Measurements from ENCODE around the gene NEDD8.
"Not testable (repeated sequence)": the region's sequence is repeated elsewhere in the genome, so short reads cannot be mapped to it uniquely, and the experiment has no call there.

Gene NEDD8

GRCh38 chr14:24216876-24217275 lies 15.3 kb downstream of the NEDD8 start:
- DNase-seq: not testable (repeated sequence)

GRCh38 chr14:24216345-24216699 lies 15.8 kb downstream of the NEDD8 start:
- DNase-seq: no peak

- DNase-seq: peak; percentile 89
Measured at GRCh38 chr14:24215495-24216344, 16.4 kb downstream of the NEDD8 start, which contains the start of gene MDP1. Gene MDP1 (minus strand): TSS chr14:24216066. CDS start chr14:24215955, 111 bp downstream.

- DNase-seq: no peak
Measured at GRCh38 chr14:24213866-24214662, 18.1 kb downstream of the NEDD8 start.

- DNase-seq: peak; percentile 97
Measured at GRCh38 chr14:24212924-24213865, 19.0 kb downstream of the NEDD8 start, which contains the start of gene CHMP4A. Gene CHMP4A (minus strand): TSS chr14:24213488. CDS start chr14:24213439, 49 bp downstream.

- no peak for DNase-seq
Measured at GRCh38 chr14:24211311-24211710, 20.9 kb downstream of the NEDD8 start.

- no peak for DNase-seq
Measured at GRCh38 chr14:24207625-24208024, 24.5 kb downstream of the NEDD8 start.

GRCh38 chr14:24207104-24207551 lies 25.0 kb downstream of the NEDD8 start:
- DNase-seq: no peak

- no peak for DNase-seq
Measured at GRCh38 chr14:24206260-24207103, 25.7 kb downstream of the NEDD8 start.

GRCh38 chr14:24204163-24205146 lies 27.7 kb downstream of the NEDD8 start:
- no peak for DNase-seq

- DNase-seq: not testable (repeated sequence)
Measured at GRCh38 chr14:24203249-24203886, 28.8 kb downstream of the NEDD8 start.

- not testable (repeated sequence) for DNase-seq
Measured at GRCh38 chr14:24202538-24202937, 29.6 kb downstream of the NEDD8 start.

- DNase-seq: no peak
Measured at GRCh38 chr14:24198814-24199524, 33.2 kb downstream of the NEDD8 start.

GRCh38 chr14:24197056-24197450 lies 35.1 kb downstream of the NEDD8 start:
- no peak for DNase-seq

- DNase-seq: peak; percentile 39
Measured at GRCh38 chr14:24196071-24197055, 35.8 kb downstream of the NEDD8 start.

GRCh38 chr14:24195186-24196070 lies 36.7 kb downstream of the NEDD8 start, which contains the start of gene TM9SF1:
Gene TM9SF1 (minus strand): TSS chr14:24195441. CDS start chr14:24195019, 422 bp downstream.
- DNase-seq: peak; percentile 89

GRCh38 chr14:24194873-24195185 lies 37.3 kb downstream of the NEDD8 start:
- DNase-seq: no peak
